Trophoblast cell (in vitro differentiated cells and primary cell): ENCODE results near the gene ZNF207.

ENCODE experiments used
- DNase-seq, 2 donors: peaks; one replicate each; pipeline ENCODE4 v3.0.0-alpha.2; 2016
- H2AFZ ChIP-seq: 2 replicates; pipeline ENCODE4 v1.6.1; 2013; ENCODE audit warnings: low read length, moderate library complexity, mild to moderate bottlenecking; ENCODE audit not compliant: insufficient read depth, poor library complexity
- H2AK5ac ChIP-seq: 2 replicates; pipeline ENCODE4 v1.6.1; 2013; ENCODE audit warnings: mild to moderate bottlenecking, low read length
- H2BK120ac ChIP-seq: 2 replicates; pipeline ENCODE4 v1.6.1; 2013; ENCODE audit warnings: low read length, mild to moderate bottlenecking, moderate library complexity; ENCODE audit not compliant: insufficient read depth, poor library complexity
- H2BK12ac ChIP-seq: 2 replicates; pipeline ENCODE4 v1.6.1; 2013; ENCODE audit warnings: mild to moderate bottlenecking, low read length, moderate library complexity
- H2BK5ac ChIP-seq: 2 replicates; pipeline ENCODE4 v1.6.1; 2013; ENCODE audit warnings: low read length, low read depth, moderate library complexity, mild to moderate bottlenecking; ENCODE audit not compliant: poor library complexity
- H3K14ac ChIP-seq: 2 replicates; pipeline ENCODE4 v1.6.1; 2013; ENCODE audit warnings: mild to moderate bottlenecking, low read length
- H3K18ac ChIP-seq: 2 replicates; pipeline ENCODE4 v1.6.1; 2013; ENCODE audit warnings: mild to moderate bottlenecking, low read length
- H3K23ac ChIP-seq: 2 replicates; pipeline ENCODE4 v1.6.1; 2013; ENCODE audit warnings: low read length
- H3K27ac ChIP-seq: 2 replicates; pipeline ENCODE4 v1.5.1; 2013; ENCODE audit warnings: low read depth, mild to moderate bottlenecking, inconsistent platforms, low read length, moderate library complexity
- H3K27me3 ChIP-seq: 2 replicates; pipeline ENCODE4 v1.6.1; 2013; ENCODE audit warnings: inconsistent platforms, mild to moderate bottlenecking, low read length, moderate library complexity; ENCODE audit not compliant: insufficient read depth
- H3K36me3 ChIP-seq, 2 experiments: 1 replicate in 1 of 2; 2 replicates in 1 of 2; pipeline ENCODE4 v1.6.1; 2013; ENCODE audit warnings: low read length in 2 of 2, mild to moderate bottlenecking in 2 of 2, moderate library complexity in 1 of 2; ENCODE audit not compliant: insufficient read depth in 2 of 2, control insufficient read depth in 1 of 2
- H3K4ac ChIP-seq: 2 replicates; pipeline ENCODE4 v1.6.1; 2013; ENCODE audit warnings: low read depth, mild to moderate bottlenecking, low read length, moderate library complexity
- H3K4me1 ChIP-seq, 2 experiments: 1 replicate in 1 of 2; 2 replicates in 1 of 2; pipeline ENCODE4 v1.6.1; 2013; ENCODE audit warnings: low read length in 2 of 2, mild to moderate bottlenecking in 2 of 2, moderate library complexity in 1 of 2; ENCODE audit not compliant: insufficient read depth in 2 of 2, control insufficient read depth in 1 of 2
- H3K4me2 ChIP-seq: 2 replicates; pipeline ENCODE4 v1.6.1; 2013; ENCODE audit warnings: inconsistent platforms, mild to moderate bottlenecking, low read length, moderate library complexity
- H3K4me3 ChIP-seq: 2 replicates; pipeline ENCODE4 v1.5.1; 2013; ENCODE audit warnings: mild to moderate bottlenecking, low read depth, low read length, inconsistent platforms
- H3K79me1 ChIP-seq: one replicate; pipeline ENCODE4 v1.6.1; 2013; ENCODE audit warnings: low read length
- H3K79me2 ChIP-seq: 2 replicates; pipeline ENCODE4 v1.6.1; 2013; ENCODE audit warnings: low read length, mild to moderate bottlenecking; ENCODE audit not compliant: control insufficient read depth, insufficient read depth, poor library complexity
- H3K9ac ChIP-seq: 2 replicates; pipeline ENCODE4 v1.6.1; 2013; ENCODE audit warnings: mild to moderate bottlenecking, low read length
- H3K9me3 ChIP-seq: 2 replicates; pipeline ENCODE4 v1.6.1; 2013; ENCODE audit warnings: low read depth, mild to moderate bottlenecking, control low read depth, inconsistent platforms, low read length; ENCODE audit not compliant: insufficient read depth
- H4K12ac ChIP-seq: 2 replicates; pipeline ENCODE4 v1.6.1; 2013; ENCODE audit warnings: low read depth, mild to moderate bottlenecking, low read length, moderate library complexity
- H4K8ac ChIP-seq: 2 replicates; pipeline ENCODE4 v1.6.1; 2013; ENCODE audit warnings: low read depth, mild to moderate bottlenecking, low read length, moderate library complexity
- H4K91ac ChIP-seq: one replicate; pipeline ENCODE4 v1.6.1; 2013; ENCODE audit warnings: low read depth, mild to moderate bottlenecking, low read length, moderate library complexity
- WGBS: extraction: QIAGEN DNeasy Blood & Tissue Kit; methylation state at CpG from one replicate; pipeline ENCODE4 v1.1.7; 2013; ENCODE audit warnings: missing lambda C conversion rate; ENCODE audit not compliant: insufficient read length, insufficient coverage; ENCODE audit errors: extremely low coverage; 5-methylcytosine and 5-hydroxymethylcytosine counted together

Gene ZNF207

GRCh38 chr17:32333187-32333586 lies 16.8 kb upstream of the ZNF207 start:
- H3K27me3 ChIP-seq = no peaks in the 10 kb centered on the region
- DNase-seq = no peak
- H3K23ac ChIP-seq = no peak overlapping the region
- no peak overlapping the region for H3K4me3 ChIP-seq
- no peak overlapping the region for H2AK5ac ChIP-seq
- H3K18ac ChIP-seq = no peak overlapping the region
- H3K4me2 ChIP-seq = no peak overlapping the region
- no peak overlapping the region for H4K12ac ChIP-seq
- peaks cover 11 to 17% of the 10 kb centered on the region in 2 experiments for H3K36me3 ChIP-seq
- H2BK12ac ChIP-seq = no peak overlapping the region
- H2AFZ ChIP-seq = no peak overlapping the region
- no peak overlapping the region for H2BK120ac ChIP-seq
- H4K91ac ChIP-seq = no peak overlapping the region
- H3K4ac ChIP-seq = no peak overlapping the region
- H4K8ac ChIP-seq = no peak overlapping the region
- H3K9me3 ChIP-seq = peaks cover 1% of the 10 kb centered on the region
- WGBS = no CpG with 5 or more reads among the region's 2 CpGs
- no peak overlapping the region for H2BK5ac ChIP-seq
- H3K79me1 ChIP-seq = no peaks in the 10 kb centered on the region
- H3K79me2 ChIP-seq = no peaks in the 10 kb centered on the region
- no peak overlapping the region for H3K14ac ChIP-seq
- no peak overlapping the region for H3K27ac ChIP-seq
- no peak overlapping the region for H3K9ac ChIP-seq
- H3K4me1 ChIP-seq = no peaks in the 10 kb centered on the region

- Histone ChIP-seq H2AK5ac (no peak overlapping the region), H4K91ac (no peak overlapping the region), H3K23ac (no peak overlapping the region), H3K79me1 (no peaks in the 10 kb centered on the region), H3K36me3 (peaks cover 14 to 17% of the 10 kb centered on the region in 2 experiments), H4K8ac (no peak overlapping the region), H2BK120ac (no peak overlapping the region), H3K4me3 (no peak overlapping the region), H3K4me1 (no peaks in the 10 kb centered on the region), H3K9me3 (peaks cover 1% of the 10 kb centered on the region), H3K4me2 (no peak overlapping the region), H2BK5ac (no peak overlapping the region), H3K27ac (no peak overlapping the region), H2AFZ (no peak overlapping the region), H3K27me3 (no peaks in the 10 kb centered on the region), H3K4ac (no peak overlapping the region), H4K12ac (no peak overlapping the region), H3K18ac (no peak overlapping the region), H3K14ac (no peak overlapping the region), H2BK12ac (no peak overlapping the region), H3K9ac (no peak overlapping the region), H3K79me2 (no peaks in the 10 kb centered on the region)
- no peak for DNase-seq
These were observed 14.9 kb upstream of the ZNF207 start for GRCh38 chr17:32335046-32335445.

GRCh38 chr17:32335687-32336086 lies 14.3 kb upstream of the ZNF207 start:
- no peak overlapping the region for H2AK5ac ChIP-seq
- no peak overlapping the region for H3K23ac ChIP-seq
- H3K4ac ChIP-seq = no peak overlapping the region
- WGBS = no CpG with 5 or more reads among the region's 4 CpGs
- H3K36me3 ChIP-seq = peaks cover 14 to 17% of the 10 kb centered on the region in 2 experiments
- H3K14ac ChIP-seq = no peak overlapping the region
- DNase-seq = no peak
- no peak overlapping the region for H3K9ac ChIP-seq
- no peak overlapping the region for H3K18ac ChIP-seq
- no peak overlapping the region for H4K12ac ChIP-seq
- H2BK5ac ChIP-seq = no peak overlapping the region
- no peaks in the 10 kb centered on the region for H3K79me2 ChIP-seq
- peaks cover 1% of the 10 kb centered on the region for H3K9me3 ChIP-seq
- no peak overlapping the region for H3K4me3 ChIP-seq
- no peak overlapping the region for H2AFZ ChIP-seq
- H3K79me1 ChIP-seq = no peaks in the 10 kb centered on the region
- no peak overlapping the region for H3K4me2 ChIP-seq
- H2BK120ac ChIP-seq = no peak overlapping the region
- no peaks in the 10 kb centered on the region for H3K27me3 ChIP-seq
- H3K27ac ChIP-seq = no peak overlapping the region
- H3K4me1 ChIP-seq = no peaks in the 10 kb centered on the region
- H4K91ac ChIP-seq = no peak overlapping the region
- no peak overlapping the region for H4K8ac ChIP-seq
- no peak overlapping the region for H2BK12ac ChIP-seq

- no CpG with 5 or more reads among the region's 13 CpGs for WGBS
- Histone ChIP-seq H3K9me3 (no peaks in the 10 kb centered on the region), H3K36me3 (peaks cover 3 to 8% of the 10 kb centered on the region in 2 experiments)
These were observed 8.7 kb upstream of the ZNF207 start for GRCh38 chr17:32341141-32341856.

More at GRCh38 chr17:32341141-32341856, 8.7 kb upstream of the ZNF207 start:
- H3K4me1 ChIP-seq = peaks cover 3 to 8% of the 10 kb centered on the region in 2 experiments
- H3K27ac ChIP-seq = no peak overlapping the region
- no peak overlapping the region for H2AK5ac ChIP-seq
- H3K79me2 ChIP-seq = peaks cover 2% of the 10 kb centered on the region
- peaks cover 2% of the 10 kb centered on the region for H3K79me1 ChIP-seq
- H2BK5ac ChIP-seq = no peak overlapping the region
- peak in 1 of 2 donors; percentile 37 for DNase-seq
- peak overlapping the region; percentile 44 for H3K4ac ChIP-seq
- H3K4me2 ChIP-seq = peak overlapping the region; percentile 82
- H3K18ac ChIP-seq = peak overlapping the region; percentile 80
- peak overlapping the region; percentile 72 for H4K12ac ChIP-seq
- H2BK12ac ChIP-seq = no peak overlapping the region
- peak overlapping the region; percentile 91 for H3K14ac ChIP-seq
- H4K91ac ChIP-seq = peak overlapping the region; percentile 65
- H3K4me3 ChIP-seq = peak overlapping the region; percentile 80
- H2AFZ ChIP-seq = peak overlapping the region; percentile 80
- peak overlapping the region; percentile 78 for H3K9ac ChIP-seq
- peak overlapping the region; percentile 94 for H4K8ac ChIP-seq
- H3K27me3 ChIP-seq = no peaks in the 10 kb centered on the region
- H2BK120ac ChIP-seq = no peak overlapping the region
- H3K23ac ChIP-seq = no peak overlapping the region
